ENCODE data around the gene NUP107. TPM values are rescaled to one million over a fixed set of nuclear protein-coding genes. Genes with fewer than 3 reads are reported as not detected.

Gene NUP107
- total and polyA plus RNA-seq, 3 experiments from 2014 or later = 25.3 to 132 (median 120) TPM

- no peaks in the 10 kb centered on the region for H3K4me1 Mint-ChIP-seq
- peaks cover 0 to 5% of the 10 kb centered on the region in 2 donors for H3K27me3 Mint-ChIP-seq
- H3K36me3 Mint-ChIP-seq = no peaks in the 10 kb centered on the region
- no peak overlapping the region for H3K4me3 ChIP-seq (ENCODE audit: low read length)
- H3K27ac Mint-ChIP-seq = peak overlapping the region in 1 of 8 donors; percentile 13
- ChIA-PET CTCF (no interaction called here), POLR2A (no interaction called here)
- no peak for DNase-seq
- H3K36me3 ChIP-seq (ENCODE audit: insufficient read depth, low read length) = no peaks in the 10 kb centered on the region
- no peaks in the 10 kb centered on the region for H3K27me3 ChIP-seq (ENCODE audit: insufficient read depth, low read length, poor library complexity, severe bottlenecking)
- no peaks in the 10 kb centered on the region for H3K9me3 ChIP-seq (ENCODE audit: low read length)
- H3K27ac ChIP-seq (ENCODE audit: low read depth, low read length) = no peak overlapping the region
- H3K9me3 Mint-ChIP-seq = no peaks in the 10 kb centered on the region
- H3K4me3 Mint-ChIP-seq = no peak overlapping the region
- no peaks in the 10 kb centered on the region for H3K4me1 ChIP-seq (ENCODE audit: insufficient read depth, low read length)
These were observed 107.3 kb downstream of the NUP107 start for GRCh38 chr12:68793975-68794652.

- no peak overlapping the region for H3K27ac ChIP-seq (ENCODE audit: low read depth, low read length)
- Mint-ChIP-seq H3K9me3 (no peaks in the 10 kb centered on the region), H3K27me3 (peaks cover 0 to 7% of the 10 kb centered on the region in 2 donors), H3K36me3 (no peaks in the 10 kb centered on the region), H3K27ac (no peak overlapping the region), H3K4me3 (no peak overlapping the region), H3K4me1 (no peaks in the 10 kb centered on the region)
- no peak for DNase-seq
- no peaks in the 10 kb centered on the region for H3K27me3 ChIP-seq (ENCODE audit: insufficient read depth, low read length, poor library complexity, severe bottlenecking)
- ChIA-PET POLR2A (no interaction called here), CTCF (interaction anchor here (0.9 to 1.0 kb wide), 2 partner anchors 9 to 13 kb away, joined by 3 read pairs; partner anchors contain the start of gene MDM2)
- no peaks in the 10 kb centered on the region for H3K4me1 ChIP-seq (ENCODE audit: insufficient read depth, low read length)
- H3K36me3 ChIP-seq (ENCODE audit: insufficient read depth, low read length) = no peaks in the 10 kb centered on the region
- no peaks in the 10 kb centered on the region for H3K9me3 ChIP-seq (ENCODE audit: low read length)
- no peak overlapping the region for H3K4me3 ChIP-seq (ENCODE audit: low read length)
These were observed 108.0 kb downstream of the NUP107 start for GRCh38 chr12:68794653-68795251.

Other genes with a start within 250 kb of the NUP107 start
- gene RAP1B, start 76.1 kb upstream of the NUP107 start, total RNA-seq = 100 to 1,000 TPM; 271 to 281 TPM
- 589 TPM for gene RAP1B, start 76.1 kb upstream of the NUP107 start, polyA plus RNA-seq
- gene SLC35E3, start 59.2 kb downstream of the NUP107 start, total RNA-seq = 1 to 10 TPM; 4.0 to 5.1 TPM
- gene SLC35E3, start 59.2 kb downstream of the NUP107 start, polyA plus RNA-seq = 13.4 TPM
- gene MDM2, start 121.2 kb downstream of the NUP107 start, total RNA-seq = 100 to 1,000 TPM; 237 to 246 TPM
- 25.4 TPM for gene MDM2, start 121.2 kb downstream of the NUP107 start, polyA plus RNA-seq
- gene CPM, start 246.2 kb downstream of the NUP107 start, total RNA-seq = 1 to 10 TPM; 1.6 to 1.9 TPM
- gene CPM, start 246.2 kb downstream of the NUP107 start, polyA plus RNA-seq = 0.26 TPM